DMS153 treated with DMSO at 0.1 percent for 48 hours (cell line): ENCODE data around the gene TPCN1.

Experiments
- DNase-seq: peaks from one replicate; lab custom pipeline; 2025; ENCODE audit not compliant: unreplicated experiment; lab: John Stamatoyannopoulos, UW

Gene TPCN1

GRCh38 chr12:113222730-113223531, 1.7 kb downstream of the TPCN1 start:
- peak; percentile 95 for DNase-seq

GRCh38 chr12:113224955-113225354, 3.7 kb downstream of the TPCN1 start:
- DNase-seq: no peak

- no peak for DNase-seq
These were observed 5.7 kb downstream of the TPCN1 start for GRCh38 chr12:113226696-113227568.

DNA sequence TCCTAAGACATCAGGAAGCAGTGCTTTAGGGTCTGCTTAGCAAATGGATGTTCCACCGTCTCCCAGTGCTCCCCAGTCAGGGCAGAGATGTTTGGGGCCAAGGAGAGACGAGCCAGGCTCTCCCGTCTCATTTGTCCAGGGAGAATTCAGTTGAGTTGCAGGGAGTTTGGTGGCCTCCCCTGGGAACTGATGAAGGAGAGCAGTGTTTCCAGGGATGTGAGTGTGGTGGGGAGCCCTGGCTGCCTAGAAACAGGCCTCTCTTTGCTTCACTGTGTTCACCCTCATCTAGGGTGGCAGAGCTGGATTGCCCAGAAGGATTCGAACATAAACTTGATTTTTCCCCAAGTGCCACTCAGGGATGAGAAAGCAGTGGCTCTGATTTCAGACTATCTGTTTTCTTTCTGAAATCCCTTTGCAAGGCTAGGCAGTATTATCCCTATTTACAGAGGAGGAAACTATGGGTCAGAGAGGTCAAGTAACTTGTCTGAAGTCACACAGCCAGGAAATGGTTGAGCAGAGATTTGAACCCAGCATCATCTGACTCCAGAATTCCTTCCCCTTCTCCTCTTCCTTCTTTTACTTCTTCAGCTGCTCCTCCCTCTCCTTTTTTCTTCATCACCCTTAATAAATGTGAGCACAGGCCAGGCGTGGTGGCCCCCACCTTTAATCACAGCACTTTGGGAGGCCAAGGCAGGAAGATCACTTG, 6.6 kb downstream of the TPCN1 start:
- no peak for DNase-seq

- DNase-seq: no peak
These were observed 7.2 kb downstream of the TPCN1 start for GRCh38 chr12:113228394-113229028.

DNA sequence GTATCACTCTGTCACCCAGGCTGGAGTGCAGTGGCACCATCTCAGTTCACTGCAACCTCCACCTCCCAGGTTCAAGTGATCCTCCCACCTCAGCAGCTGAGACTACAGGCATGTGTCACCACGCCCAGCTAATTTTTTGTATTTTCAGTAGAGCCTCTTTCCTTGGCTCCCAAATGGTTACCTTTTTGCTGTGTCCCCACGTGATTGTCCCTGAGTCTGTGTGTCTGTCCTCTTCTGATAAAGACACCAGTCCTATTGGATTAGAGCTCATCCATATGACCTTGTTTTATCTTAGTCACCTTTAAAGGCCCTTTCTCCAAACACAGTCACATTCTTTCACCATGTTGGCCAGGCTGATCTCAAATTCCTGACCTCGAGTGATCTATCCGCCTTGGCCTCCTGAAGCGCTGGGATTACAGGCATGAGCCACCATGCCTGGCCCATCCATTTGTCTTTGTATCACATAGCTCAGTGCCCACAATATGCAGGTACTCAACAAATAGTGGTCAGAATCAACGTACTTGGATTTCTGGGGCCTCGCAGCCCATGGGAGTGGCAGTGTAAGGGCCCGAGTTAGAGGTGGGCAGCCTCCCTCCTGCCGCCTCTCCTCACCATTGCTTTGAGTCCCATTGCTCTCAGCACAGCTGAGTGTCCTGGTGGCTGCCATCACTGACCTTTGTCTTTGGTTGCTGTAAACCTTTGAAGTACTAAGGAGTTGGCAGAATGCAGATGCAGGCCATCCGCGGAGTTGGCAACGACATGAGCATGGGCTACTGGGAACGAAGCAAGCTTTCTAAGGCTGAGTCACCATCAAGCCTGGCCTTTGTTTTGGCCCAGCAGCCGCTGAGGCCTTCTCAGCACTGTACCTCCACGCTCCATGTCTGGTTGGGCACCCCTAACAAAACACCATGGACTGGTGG, 9.3 kb downstream of the TPCN1 start:
- no peak for DNase-seq

DNA sequence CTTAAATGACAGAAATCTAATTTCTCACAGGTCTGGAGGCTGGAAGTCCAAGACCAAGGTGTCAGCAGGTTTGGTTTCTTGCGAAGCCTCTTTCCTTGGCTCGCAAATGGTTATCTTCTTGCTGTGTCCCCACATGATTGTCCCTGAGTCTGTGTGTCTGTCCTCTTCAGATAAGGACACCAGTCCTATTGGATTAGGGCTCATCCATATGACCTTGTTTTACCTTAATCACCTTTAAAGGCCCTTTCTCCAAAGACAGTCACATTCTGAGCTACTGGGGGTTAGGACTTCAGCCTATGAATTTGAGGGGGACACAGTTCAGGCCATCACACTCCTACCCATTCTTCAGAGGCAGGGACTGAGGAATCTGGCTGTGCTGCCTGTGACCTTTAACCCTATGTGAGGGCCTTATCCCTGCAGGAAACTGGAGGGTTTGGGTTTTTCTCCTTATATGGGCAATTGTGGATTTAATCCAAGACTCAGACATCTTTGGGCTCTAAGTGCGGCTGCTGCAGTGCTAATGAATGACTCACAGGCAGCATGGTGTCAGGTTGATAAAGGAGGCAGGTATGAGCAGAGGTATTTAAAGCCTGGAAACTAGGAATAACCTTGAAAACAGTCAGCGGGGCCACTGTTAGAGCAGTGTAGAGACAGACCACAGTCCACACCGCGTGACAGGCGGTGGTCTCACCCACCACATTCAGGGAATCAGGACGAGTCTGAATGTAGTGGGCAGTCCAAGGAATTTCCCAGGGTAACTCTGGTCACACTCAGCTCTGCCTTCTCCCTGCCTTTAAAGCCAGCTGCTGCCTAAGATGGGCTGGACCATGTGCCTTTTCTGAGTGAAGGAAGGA, 10.2 kb downstream of the TPCN1 start:
- DNase-seq: no peak

- DNase-seq: no peak
These were observed 11.0 kb downstream of the TPCN1 start for GRCh38 chr12:113232089-113232839.

DNA sequence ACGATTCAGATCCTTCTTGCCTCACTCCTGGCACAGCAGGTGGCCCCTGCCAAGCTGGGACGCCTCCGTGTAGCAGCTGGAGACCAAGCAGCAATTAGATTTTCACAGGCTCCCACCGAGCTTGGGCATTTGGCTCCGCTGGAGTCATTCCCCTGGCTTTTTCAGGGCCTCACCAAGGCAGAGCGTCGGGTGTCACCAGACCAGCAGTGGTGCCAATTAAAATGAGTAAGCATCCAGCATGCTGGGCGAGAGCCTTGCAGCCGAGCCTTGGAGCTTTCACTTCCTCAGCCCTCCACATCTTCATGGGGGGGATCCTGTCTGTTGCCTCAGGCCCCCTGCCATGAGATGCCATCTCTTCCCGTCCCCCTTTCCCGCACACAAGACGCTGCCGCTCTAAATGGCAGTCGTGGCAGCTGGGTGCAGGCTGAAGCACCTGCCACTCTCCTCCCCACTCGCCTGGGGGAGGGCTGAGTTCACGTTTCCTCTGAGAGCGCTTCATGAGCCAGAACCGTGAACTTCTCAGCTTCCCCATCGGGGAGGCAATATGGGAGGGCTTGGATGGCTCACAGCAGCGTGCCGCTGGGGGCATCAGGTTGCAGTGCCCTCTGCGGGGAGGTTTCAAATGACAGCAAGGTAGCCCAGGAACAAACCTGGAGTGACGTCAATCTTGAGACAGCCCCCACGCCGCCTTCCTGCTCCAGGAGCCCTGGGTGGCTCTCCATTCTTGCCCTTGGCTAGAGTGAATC, 11.7 kb downstream of the TPCN1 start:
- DNase-seq: peak; percentile 66

DNA sequence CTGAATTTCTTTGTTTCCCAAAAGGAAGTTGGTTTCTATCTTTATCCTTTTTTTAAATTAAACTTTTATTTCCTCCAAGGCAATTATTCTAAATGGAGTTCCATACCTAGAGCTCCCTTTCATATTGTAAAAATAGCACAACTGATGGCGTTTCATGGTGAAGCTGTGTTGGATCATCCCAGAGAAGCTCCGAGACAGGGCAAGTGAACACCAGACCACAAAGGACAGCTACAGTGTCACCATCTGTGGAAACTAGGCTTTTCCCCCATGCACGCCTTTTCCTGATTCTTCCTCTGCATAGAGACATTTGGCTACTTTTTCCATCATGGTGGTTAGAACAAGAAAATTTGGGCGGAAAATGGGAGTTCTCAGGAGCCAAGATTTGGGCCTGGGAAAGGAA, 12.7 kb downstream of the TPCN1 start:
- no peak for DNase-seq

GRCh38 chr12:113234483-113234882, 13.2 kb downstream of the TPCN1 start:
- DNase-seq: no peak

DNA sequence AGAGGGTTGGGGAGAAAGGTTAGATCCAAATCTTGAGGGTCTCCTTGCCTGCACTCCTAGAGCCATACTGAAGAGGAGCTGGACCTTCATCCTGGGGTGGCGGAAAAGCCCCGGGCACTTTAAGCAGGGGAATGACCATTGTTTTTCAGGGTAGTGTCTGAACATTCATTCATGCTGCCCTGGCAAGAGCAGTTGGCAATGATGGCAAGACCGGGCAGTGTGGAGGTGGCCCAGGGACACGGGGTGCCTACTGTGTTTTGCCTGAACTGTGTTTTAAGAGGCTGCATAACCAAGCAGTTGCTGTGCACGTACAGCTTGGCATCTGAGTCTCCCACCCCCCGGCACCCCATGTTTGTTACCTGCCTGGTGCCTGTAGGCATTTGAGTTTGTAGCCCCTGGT, 14.7 kb downstream of the TPCN1 start:
- no peak for DNase-seq

DNA sequence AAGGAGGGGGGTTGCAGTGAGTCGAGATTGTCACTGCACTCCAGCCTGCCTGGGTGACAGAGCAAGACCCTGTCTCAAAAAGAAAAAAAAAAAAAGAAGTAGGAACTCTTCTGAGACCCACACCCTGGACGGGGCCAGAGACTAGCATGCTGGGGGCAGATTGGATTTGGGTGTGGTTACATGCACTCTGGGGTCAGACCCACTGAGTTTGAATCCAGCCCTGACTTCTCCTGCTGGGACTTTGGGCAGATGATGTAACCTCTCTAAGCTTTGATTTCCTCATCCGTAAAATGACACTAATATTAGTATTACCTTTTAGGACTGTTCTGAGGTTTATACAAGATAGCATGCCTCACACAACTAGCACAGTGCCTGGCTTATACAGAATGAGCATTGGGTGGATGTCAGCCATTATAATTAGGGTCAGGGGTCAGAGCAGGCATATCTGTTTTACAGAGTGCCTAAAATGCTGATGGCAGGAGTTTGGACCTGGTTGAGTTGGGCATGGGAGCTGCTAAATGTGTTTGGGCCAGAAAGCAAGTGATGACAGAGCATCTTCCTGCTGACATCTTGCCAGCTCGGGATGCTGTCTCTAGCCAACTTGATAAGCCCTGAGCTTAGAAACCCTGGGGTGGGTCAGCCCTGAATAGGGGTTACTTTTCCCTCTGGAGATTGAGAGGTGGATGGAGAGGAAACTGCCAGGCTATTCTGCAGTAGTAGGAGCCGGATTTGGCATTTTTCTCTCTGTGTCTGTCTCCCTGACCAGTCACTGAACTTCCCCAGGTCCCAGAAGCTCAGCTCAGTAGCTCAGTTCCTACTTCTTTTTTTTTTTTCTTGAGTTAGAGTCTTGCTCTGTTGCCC, 15.5 kb downstream of the TPCN1 start:
- no peak for DNase-seq

GRCh38 chr12:113237748-113238147, 16.5 kb downstream of the TPCN1 start:
- DNase-seq: no peak

DNA sequence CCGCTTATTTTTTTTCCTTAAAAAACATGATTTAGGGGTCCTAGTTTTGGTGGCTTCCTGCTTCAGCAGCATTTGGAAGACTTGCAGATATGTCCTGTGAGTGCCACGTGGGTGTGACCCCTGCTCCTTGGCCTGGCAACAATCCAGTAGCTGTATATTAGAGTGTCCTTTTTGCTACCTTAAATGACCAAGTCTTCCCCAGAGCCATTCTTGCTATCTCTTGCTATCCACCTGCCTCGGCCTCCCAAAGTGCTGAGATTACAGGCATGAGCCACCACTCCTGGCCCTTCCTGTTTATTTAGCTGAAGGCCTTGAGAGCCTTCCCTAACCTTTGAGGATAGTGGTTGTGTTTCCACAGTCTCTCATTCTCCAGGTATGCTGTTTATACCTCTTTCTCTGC, 17.0 kb downstream of the TPCN1 start:
- DNase-seq: no peak

GRCh38 chr12:113239288-113239771, 18.1 kb downstream of the TPCN1 start:
- DNase-seq: no peak
